AG08396 (cell line): ENCODE measurements around the gene SMYD5.

Experiments used
- DNase-seq: peaks from one replicate; pipeline ENCODE4 v3.0.0; 2012; ENCODE audit warnings: low spot score, mixed read lengths

The SMYD5 gene

DNA sequence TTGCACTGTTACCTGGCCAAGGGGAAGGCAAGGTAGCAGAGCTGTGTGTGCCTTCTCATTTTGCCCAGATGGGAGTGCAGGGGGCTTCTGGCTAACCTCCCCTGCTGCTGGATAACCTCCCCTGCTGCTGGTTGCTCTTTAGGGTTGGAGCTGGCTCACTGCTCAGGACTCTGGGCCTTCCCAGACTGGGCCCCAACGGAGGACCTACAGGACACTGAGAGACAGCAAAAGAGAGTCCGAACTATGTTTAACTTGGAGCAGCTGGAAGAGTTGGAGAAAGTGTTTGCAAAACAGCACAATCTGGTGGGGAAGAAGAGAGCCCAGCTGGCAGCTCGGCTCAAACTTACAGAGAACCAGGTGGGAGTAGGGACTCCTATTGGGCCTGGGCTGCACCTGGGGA, 5.8 kb upstream of the SMYD5 start:
- no peak for DNase-seq

DNA sequence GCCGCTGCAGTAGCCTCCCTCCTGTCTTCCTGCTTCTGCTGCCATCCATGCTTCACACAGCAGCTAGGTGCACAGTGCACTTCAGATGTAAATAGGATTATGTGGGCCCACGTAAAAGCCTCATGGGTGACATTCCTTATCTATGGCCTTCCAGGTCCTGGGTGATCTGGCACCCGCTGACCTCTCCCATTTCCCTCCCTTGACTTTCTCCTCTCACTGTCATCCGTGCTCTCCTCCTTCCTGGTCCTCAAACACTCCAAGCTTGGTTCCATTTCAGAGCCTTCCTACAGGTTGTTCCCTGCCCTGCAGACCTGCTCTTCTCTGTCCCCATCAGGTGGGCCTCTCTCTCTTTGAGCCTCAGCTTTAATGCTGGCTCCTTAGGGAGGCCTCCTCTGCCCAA, 4.0 kb upstream of the SMYD5 start:
- no peak for DNase-seq

DNA sequence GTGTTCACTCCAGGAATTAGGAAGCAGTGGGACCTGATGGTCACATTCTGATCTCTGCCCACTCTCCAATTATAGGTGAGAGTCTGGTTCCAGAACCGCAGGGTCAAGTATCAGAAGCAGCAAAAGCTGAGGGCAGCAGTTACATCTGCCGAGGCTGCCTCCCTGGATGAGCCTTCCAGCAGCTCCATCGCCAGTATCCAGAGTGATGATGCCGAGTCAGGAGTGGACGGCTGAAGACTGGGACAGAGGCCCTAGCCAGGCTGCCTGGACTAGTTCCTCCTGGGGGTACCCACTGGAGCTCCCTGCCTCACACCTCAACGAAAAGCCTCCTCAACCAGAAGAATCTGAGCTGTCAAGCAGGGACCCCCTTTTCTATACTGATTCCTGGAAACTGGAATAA, 3.3 kb upstream of the SMYD5 start:
- no peak for DNase-seq

DNA sequence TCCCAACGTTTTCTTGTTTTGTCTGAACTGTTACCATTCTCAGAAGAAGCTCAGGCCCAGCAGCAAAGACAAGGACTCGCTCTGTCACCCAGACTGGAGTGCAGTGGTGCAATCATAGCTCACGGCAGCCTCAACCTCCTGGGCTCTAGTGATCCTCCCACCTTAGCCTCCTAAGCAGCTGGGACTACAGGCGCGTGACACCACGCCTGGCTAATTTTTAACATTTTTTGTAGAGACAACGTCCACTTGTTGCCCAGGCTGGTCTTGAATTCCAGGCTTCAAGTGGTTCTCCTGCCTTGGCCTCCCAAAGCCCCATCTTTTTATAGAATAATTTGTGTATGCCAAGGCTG, 2.0 kb upstream of the SMYD5 start:
- no peak for DNase-seq

DNA sequence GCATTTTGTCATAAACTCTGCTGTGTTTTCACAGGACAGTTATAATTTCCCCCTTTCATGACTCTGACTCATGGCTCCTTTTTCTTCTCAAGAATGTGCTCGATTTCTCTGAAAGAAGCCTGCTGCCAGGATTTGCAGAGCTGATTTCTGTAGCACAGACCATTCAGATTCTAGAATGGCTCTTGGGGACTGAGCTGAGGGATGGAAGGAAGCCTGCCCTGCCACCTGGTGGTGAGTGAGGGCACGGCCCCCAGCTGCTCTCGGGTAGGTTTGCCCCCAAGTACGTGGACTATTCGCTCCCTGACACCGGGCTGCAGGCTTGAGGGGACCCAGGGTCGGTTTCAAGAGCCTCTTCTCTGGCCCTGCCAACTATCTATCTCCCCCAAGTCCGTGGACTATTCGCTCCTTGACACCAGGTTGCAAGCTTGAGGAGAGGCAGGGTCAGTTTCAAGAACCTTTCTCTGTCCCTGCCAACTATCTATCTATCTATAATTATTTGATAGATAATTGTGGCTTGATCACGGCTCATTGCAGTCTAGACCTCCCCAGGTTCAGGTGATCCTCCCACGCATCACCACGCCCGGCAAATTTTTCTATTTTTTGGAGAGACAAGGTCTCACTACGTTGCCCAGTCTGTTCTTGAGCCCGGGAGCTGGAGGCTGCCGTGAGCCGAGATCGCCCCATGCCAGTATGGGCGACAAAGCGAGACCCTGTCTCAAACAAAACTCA, 1.4 kb upstream of the SMYD5 start:
- DNase-seq, result peak; percentile 88

DNA sequence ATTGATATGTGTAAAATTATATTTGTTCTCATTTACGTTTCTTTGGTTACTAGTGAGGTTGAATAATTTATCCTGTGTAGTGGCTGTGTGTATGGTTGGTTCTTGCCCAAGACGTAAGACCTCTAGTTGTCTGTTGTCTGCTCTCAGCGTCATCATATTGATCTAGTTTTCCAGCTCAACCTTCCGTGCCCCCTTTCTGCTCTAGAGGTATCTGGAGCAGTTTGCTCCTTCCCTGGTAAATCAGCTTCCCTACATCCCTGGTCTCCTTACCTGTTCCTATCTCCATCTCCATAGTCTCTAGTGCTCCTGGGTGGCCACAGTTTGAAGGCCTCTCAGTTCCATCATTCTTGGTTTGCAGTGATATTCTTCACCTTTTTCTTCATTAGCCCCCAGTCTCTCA, 1.2 kb downstream of the SMYD5 start:
- DNase-seq, result no peak

DNA sequence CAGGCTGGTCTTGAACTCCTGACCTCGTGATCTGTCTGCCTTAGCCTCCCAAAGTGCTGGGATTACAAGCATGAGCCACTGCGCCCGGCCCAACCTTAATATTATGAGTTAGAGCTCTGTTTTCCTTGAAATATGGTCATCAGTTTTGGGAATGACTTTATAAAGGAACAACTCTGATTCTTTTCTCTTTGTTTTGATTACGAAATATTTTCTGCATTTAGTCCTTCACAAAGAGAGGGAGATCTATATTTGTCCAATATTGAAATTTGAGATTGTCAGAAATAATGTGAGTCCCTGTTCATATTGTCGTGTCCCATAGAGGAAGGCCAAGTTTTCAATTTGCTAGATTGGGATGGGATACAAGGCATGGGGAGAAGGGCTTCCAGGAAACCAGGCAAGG, 3.1 kb downstream of the SMYD5 start:
- no peak for DNase-seq

DNA sequence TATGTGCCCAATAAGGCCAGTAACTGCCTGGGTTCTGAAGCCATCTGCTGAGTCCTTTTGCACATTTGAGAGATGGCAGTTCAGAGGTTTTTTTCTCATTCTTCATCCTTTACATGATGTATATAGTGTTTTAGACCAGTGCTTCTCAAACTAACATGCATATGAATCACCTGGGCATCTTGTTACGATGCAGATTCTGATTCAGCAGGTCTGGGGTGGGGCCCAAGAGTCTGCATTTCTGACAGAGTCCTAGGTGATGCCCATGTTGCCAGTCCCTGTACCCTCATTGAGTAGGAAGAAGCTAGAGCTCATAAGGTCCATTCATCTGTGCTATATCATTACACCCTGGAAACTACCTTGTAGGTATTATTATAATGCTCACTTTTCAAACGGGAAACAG, 3.8 kb downstream of the SMYD5 start:
- DNase-seq, result no peak

DNA sequence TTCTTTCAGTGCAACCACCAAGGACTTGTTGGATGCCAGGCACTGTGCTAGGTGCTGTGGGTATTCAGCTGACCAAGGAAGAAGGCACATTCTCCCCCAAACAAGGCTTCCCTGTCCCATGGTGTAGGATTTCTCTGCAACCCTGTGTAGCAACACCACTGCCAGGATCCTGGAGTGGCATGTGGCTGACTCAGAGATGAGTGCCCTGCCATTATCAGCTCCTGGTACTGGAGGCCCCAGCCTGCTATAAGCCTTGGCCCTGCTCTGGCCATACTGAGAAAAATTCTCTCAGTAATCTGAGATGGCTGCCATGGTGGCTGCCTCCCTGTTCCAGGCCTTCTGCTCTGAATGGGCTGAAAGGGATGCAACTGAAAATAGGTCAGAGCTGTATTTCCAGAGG, 4.3 kb downstream of the SMYD5 start:
- DNase-seq, result peak; percentile 56

DNA sequence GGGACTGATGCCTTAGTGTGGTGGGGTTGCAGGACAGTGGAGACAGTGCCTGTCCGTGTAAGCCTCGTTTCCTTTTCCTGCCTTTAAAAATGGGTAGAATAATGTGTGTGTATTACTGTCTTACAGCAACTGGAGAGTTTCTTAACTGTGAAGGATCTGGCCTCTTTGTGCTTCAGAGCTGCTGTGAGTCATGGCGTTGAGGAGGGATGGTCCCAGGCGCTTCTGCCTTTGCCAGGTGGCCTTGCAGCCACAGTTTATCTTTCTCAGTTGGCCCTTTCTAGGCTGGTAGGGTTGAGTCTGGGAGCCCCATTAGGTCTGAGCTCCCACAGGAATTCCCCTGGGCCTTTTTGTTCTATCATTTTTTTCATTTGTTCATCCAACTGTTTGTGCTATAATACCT, 9.8 kb downstream of the SMYD5 start:
- DNase-seq, result no peak

DNA sequence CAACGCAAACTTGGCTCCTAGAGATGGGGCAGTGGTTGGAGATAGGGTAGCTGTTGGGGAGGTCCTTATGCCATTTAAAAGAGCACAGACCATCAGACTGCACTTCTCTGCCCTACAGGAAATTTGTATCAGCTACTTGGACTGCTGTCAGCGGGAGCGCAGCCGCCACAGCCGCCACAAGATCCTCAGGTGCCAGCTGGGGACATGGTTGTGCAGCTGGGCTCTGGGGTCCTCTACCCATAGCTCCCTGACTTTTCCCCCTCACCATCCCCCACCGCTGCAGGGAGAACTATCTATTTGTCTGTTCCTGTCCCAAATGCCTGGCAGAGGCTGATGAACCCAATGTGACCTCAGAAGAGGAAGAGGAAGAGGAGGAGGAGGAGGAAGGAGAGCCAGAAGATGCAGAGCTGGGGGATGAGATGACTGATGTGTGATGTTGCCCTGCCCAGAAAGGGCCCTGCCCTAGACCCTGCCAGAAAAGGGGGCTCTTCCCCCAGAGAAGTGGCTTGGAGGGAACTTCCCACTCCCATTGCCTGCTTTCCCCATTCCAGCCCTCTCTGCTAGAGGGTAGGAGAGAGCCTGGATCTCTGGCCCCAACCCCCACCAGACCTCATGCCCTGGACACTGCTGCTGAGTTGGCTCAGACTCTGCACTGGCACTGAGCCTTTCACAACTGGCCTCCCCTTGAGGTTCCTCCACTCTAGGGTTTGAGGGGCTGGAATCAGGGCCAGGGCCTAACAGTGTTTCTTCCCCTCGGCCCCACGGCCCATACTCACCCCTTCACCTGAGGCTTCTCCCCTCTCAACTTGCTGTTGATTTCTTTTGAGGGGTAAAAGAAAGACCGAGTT, 11.7 kb downstream of the SMYD5 start:
- DNase-seq, result no peak

DNA sequence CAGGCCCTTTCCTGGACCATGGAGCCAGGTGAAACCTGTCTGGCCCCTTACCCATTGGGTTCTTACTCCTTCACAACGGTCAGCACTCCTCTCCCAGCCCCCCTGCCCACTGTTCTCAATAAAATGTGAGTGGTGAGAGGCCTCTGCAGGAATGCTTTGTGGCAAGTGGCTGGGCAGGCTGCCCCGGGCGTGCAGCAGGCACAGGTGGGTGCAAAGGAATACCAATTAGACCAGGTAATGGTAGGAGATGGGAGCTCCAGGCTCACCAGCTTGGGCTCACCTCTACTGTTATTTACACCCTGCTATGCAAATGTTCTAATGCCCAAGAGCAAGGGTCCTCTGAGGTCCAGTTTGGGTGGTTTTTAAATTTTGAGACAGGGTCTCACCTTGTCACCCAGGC, 13.0 kb downstream of the SMYD5 start:
- no peak for DNase-seq

DNA sequence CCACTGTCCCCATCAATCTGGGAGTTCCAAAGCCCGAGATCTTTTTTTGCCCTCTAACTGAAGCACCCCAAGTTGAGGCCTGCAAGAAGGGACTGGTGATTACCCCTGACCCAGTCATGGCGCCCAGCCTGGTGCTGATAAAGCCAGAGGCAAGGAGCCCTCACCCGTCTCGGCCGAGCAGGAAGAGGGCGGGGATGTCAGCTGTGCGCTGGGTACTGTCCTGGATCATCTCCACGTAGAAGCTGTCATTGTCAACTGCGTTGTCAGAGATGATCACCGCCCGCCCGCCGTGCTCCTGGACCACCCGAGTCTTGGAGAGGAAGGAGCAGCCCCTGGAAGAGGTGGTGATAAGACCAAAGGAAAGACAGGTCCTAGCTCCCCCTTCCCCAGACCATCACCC, 14.6 kb downstream of the SMYD5 start:
- DNase-seq, result no peak

DNA sequence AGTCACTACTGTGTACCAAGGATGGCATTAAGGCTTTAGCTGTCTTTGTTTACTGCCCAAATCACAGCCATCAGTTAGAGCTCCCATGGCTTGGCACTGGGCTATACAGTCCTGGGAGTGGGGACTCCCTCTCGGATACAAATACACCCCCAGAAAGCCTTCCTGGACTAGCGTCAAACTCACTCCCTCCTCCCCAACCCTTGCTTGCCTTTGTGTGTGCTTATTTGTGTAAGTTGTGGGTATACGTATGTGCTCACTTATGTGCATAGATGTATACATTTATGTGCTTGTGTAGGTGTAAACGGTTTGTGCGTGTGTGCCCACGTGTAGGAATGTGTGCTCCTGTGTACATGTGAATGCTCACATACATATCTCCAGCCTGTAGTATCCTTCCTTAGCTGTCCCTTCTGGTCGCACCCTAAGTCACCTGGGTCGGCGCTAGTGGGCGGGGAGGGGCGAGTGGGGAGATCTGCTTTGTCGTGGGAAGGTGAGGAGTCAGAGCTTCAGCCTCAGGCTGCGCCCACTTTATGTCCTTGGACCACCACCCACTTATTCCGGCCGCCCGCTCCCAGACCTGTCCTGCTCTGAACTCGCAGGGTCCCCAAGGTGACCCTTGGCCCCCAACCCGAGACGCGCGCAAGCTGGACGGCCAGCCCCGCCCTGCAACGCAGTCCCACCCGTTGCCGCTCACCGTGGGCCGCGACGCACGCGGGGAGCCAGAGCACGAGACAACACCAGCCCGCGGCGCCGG, 18.5 kb downstream of the SMYD5 start:
- DNase-seq, result no peak

DNA sequence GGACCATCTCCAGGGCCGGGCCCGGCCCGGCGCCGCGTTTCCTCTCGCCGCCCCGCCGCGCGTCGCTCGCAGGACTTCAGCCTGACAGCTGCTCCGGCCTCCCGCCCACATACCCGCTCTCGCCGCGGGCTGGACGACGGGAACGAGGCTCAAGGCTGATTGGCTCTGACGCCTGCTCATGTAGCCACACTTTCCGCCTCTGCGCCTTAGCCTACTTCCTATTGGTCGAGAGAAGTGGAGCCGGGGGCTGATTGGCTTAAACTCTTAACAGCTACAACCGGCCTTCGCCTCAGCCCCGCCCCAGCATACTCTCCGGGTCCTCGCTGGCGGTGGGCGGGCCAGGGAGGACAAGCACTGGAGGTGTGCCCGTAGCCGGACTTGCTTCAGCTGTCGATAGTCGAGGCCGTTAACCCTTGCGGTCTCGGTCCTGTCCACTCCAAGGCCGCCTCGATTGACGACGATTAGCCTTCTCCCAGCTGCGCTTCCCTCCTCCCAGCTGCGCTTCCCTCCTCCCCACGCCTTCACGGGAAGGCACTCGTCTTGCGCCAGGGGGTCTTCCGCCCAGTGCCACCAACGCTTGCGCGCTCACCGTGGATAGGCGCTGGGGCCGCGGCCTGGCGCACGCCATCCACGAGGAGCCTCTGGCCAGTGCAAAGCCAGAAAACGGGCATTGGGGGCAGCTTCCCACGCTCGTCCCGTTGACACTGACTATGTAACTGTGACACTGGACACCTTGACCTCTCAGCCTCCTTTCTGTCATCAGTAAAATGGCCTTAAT, 19.3 kb downstream of the SMYD5 start, which contains the start of gene PRADC1:
PRADC1 (minus strand) TSS at position 86 of the 778 bp plus-strand sequence; CDS start at position 7, 79 bp downstream.
- DNase-seq, result peak; percentile 99

DNA sequence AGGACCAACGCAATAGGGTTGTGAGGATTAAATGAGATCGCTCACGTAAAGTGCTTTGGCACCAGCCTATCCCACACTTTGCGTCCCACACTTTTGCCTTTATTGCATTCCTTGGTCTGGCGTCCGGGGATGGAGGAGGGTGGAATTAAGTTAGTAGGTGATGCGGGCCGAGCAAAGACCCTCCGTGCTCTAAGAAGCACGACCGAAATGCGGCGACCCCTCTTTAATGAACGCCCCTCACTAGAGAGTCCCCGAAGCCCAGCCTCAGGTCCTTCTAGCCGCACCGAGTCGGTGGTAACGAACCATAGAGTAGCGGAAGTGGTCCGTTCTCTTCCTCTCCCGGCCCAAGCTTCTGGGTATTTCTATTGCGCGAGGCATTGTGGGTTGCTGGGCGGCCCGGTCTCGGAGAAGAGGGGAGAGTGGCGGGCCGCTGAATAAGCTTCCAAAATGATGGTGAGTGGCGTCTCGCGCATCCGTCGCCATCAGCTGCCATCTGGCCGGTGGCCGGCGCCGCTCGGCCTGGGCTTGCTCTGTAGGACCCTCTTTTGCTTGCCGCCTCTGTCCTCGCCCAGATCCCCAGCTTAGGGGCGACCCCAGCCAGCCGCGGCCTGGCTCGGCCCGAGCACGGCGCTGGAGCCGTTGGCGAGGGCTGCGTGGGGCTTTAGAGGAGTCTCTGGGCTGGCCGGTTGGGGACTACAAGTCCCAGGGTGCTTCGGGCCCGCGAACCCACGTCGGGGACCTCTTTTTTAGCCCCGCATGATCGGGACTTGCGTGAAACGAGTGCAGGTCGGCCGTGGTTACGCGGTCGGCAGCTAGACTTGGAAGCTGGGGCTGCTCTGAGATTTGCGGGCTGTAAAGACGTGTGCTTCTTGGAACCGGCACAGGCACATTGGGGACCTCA, 20.1 kb downstream of the SMYD5 start, which contains the start of gene CCT7:
CCT7 (plus strand) TSS at position 377 of the 901 bp plus-strand sequence; CDS start at position 448, 71 bp downstream.
- peak; percentile 89 for DNase-seq

DNA sequence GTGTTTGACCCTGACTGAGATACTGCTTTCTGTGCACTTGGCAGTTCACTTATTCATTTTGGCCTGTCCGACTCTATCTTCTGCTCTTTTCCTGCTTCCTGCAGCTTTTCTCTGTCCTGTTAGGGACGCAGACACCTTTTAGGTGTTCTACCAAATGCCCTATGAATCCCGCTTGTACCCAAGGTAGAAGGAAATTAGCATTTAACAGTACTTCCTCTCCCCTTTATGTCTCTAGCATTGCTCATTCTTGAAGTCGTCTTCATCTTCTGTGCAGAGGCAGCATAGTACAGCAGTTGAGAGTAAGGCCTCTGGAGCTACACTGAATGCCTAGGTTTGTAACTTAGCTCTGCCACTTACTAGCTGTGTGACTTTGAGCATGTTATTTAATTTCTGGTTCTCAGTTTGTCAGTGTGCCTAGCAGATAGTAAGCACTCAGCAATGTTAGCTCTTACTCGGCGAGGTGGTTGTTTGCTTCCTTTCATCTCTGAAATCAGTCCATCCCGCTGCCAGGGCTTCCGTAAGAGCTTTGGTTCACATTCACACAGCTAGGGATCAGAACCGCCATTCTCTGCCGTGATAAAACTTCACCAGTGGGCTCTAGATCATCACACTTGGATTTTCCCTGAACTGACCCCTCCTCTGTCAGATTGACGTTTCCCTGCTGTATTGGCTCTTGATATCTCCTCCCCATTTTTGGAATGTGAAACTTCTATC, 21.4 kb downstream of the SMYD5 start:
- no peak for DNase-seq

DNA sequence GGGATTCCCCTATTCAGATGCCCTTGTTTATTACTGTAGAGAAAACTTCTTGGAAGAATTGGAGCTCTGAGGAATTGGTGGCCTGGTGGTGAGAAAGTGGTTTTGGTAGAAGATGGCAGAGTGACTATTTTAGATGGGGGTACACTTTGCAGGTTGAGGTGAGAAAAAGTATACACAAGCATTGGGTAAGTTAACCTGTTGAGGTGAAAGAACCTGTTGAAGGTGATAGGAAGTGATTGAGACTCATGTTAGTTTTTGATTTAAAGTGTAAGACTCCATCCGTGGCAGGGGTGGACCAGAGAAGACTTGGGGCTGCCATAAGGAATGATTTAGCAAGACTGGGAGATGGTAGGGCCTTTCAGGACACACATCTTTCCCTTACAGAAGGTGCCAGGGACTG, 23.1 kb downstream of the SMYD5 start:
- no peak for DNase-seq

DNA sequence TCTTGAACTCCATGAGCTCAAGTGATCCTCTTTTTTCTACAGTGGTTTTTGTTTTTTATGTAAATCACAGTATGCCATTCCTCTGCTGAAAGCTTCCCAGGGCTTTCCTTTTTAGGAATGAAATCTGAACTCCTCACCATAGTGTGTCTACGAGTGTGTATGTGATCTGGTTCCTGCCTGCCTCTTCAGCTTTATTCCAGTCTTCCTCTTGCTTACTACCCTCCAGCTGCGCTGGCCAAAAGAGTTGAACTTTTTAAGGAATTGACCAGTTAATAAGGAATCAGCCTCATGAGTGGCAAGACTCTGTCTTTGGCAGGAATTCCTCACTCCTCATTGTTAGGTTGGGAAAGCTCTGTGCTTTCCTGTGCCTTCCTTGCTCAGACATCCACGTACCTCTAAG, 24.1 kb downstream of the SMYD5 start:
- DNase-seq, result no peak

DNA sequence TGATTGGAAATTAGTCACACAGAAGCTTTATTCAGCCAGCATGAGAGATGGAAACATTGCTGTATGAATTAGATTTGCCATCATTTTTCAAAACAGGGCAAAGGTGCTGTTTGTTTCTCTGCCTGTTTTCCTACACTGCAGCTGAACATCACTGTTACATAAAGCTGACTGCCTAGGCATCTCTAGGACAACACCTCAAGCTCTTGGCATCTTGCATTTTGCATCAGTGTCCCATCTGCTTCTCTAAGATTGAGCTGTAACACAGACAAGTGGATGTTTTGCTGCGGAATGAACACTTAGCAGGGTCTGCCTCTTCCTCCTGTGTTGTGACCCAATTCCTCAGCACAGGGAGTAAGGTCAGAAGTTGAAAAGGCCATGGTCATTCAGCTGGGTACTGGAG, 24.9 kb downstream of the SMYD5 start:
- DNase-seq, result no peak
